ENCODE measurements around the gene ZNF500. TPM values are rescaled to one million over a fixed set of nuclear protein-coding genes. Genes with fewer than 3 reads are reported as not detected.

ZNF500 gene
- total and polyA plus RNA-seq, 2 donors (not counting 1 experiment from before 2014, with no cell fraction given) = 12.0 to 26.5 TPM

DNA sequence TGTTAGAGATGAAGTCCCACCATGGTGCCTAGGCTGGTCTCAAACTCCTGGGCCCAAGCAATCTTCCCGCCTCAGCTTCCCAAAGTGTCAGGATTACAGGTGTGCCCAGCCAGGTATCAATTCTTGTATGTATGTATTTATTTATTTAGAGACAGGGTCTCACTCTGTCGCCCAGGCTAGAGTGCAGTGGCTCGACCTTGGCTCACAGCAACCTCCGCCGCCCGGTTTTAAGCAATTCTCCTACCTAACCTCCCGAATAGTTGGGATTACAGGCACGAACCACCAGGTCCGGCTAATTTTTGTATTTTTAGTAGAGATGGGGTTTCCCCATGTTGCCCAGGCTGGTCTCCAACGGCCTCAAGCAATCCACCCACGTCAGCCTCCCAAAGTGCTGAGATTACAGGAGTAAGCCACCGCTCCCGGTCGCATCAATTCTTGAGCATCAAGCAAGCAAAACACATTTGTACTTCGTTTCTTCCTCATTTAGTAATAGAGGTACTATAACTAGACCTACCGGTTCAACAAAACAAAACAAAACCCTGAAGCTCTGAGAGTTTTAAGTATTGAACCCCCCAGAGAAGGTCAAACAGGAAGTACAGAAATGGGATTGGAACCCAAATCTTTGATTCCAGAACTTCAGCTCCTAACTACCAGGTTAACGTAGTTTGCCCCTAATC is 1.0 kb upstream of the ZNF500 start:
- intact Hi-C loops (cut with micrococcal nuclease) = loop anchor here (1.0 kb wide), 7 partner anchors 34 to 263 kb away; partner anchors contain the start of genes ANKS3, DNAAF8, GLYR1 and MGRN1
- Histone ChIP-seq H3K9ac (ENCODE audit: low read length) (peak overlapping the region; percentile 79), H3K4me2 (replicated peaks; ENCODE audit: low read depth, low read length, poor library complexity, severe bottlenecking) (peak overlapping the region; percentile 91), H3K4me1 (ENCODE audit: control insufficient read depth in 2 of 2, insufficient read depth in 2 of 2, low read length in 2 of 2) (peaks cover 15 to 33% of the 10 kb centered on the region in 2 donors), H3K36me3 (replicated peaks in 1 of 2; ENCODE audit: control extremely low read depth in 1 of 2, control insufficient read depth in 1 of 2, extremely low read depth in 1 of 2, insufficient read depth in 2 of 2, low read length in 1 of 2) (peaks cover 0 to 9% of the 10 kb centered on the region in 2 experiments), H2AFZ (ENCODE audit: insufficient read depth, low read depth, low read length, poor library complexity, severe bottlenecking) (peak overlapping the region; percentile 99), H3K4me3 (ENCODE audit: control extremely low read depth in 1 of 5, extremely low read depth in 1 of 5, insufficient read depth in 1 of 5, low read depth in 2 of 5, low read length in 4 of 5) (peak overlapping the region; percentile 63 to 87 (median 73)), H3K27ac (ENCODE audit: low read length in 2 of 2) (peak overlapping the region; percentile 50 to 70), H4K20me1 (ENCODE audit: control insufficient read depth, insufficient read depth, low read length, poor library complexity, severe bottlenecking) (no peaks in the 10 kb centered on the region), H3K79me2 (ENCODE audit: control insufficient read depth, insufficient read depth, low read length) (peaks cover 27% of the 10 kb centered on the region), H3K9me3 (ENCODE audit: control extremely low read depth in 1 of 3, control insufficient read depth in 2 of 3, insufficient read depth in 1 of 3, low read length in 2 of 3) (no peaks in the 10 kb centered on the region), H3K27me3 (replicated peaks in 1 of 4; ENCODE audit: control extremely low read depth in 1 of 4, control insufficient read depth in 3 of 4, insufficient read depth in 4 of 4, low read length in 3 of 4) (no peaks in the 10 kb centered on the region)
- POLR2A ChIA-PET = interaction anchor here (0.7 to 2.6 kb wide), 4 partner anchors 34 to 89 kb away, joined by 3 to 14 read pairs (median 6); partner anchors contain the start of genes ANKS3, DNAAF8, NUDT16L1 and ROGDI
- TF ChIP-seq EZH2 (IDR thresholded peaks at IDR 0.05; ENCODE audit: borderline replicate concordance, insufficient read depth, low read depth, low read length, poor library complexity, severe bottlenecking) = no peak
- TF ChIP-seq, protein P1, sequence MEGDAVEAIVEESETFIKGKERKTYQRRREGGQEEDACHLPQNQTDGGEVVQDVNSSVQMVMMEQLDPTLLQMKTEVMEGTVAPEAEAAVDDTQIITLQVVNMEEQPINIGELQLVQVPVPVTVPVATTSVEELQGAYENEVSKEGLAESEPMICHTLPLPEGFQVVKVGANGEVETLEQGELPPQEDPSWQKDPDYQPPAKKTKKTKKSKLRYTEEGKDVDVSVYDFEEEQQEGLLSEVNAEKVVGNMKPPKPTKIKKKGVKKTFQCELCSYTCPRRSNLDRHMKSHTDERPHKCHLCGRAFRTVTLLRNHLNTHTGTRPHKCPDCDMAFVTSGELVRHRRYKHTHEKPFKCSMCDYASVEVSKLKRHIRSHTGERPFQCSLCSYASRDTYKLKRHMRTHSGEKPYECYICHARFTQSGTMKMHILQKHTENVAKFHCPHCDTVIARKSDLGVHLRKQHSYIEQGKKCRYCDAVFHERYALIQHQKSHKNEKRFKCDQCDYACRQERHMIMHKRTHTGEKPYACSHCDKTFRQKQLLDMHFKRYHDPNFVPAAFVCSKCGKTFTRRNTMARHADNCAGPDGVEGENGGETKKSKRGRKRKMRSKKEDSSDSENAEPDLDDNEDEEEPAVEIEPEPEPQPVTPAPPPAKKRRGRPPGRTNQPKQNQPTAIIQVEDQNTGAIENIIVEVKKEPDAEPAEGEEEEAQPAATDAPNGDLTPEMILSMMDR (IDR thresholded peaks at IDR 0.05) = no peak
- Mint-ChIP-seq H3K4me1 (peaks cover 31% of the 10 kb centered on the region), H3K27me3 (no peaks in the 10 kb centered on the region), H3K4me3 (peak overlapping the region; percentile 98), H3K27ac (peak overlapping the region; percentile 95), H3K9me3 (ENCODE audit: insufficient read depth) (no peaks in the 10 kb centered on the region)
- WGBS (ENCODE audit: insufficient coverage) = 50% methylated on average over 2 of the region's 17 CpGs
- no peak for DNase-seq
- ATAC-seq (ENCODE audit: low read depth) = no peak
- CTCF ChIA-PET = interaction anchor here (1.9 kb wide), 1 partner anchor 34 kb away, joined by 12 read pairs; the partner anchor contains the start of genes ANKS3 and DNAAF8

Measured in B cell (primary cell).